IPS-11a (cell line): ENCODE data around the gene DPH5.

Experiments
- H3K4me3 ChIP-seq: one replicate; pipeline ENCODE4 v1.5.1; 2013; ENCODE audit warnings: low read depth, low read length, control low read depth

DPH5 gene

DNA sequence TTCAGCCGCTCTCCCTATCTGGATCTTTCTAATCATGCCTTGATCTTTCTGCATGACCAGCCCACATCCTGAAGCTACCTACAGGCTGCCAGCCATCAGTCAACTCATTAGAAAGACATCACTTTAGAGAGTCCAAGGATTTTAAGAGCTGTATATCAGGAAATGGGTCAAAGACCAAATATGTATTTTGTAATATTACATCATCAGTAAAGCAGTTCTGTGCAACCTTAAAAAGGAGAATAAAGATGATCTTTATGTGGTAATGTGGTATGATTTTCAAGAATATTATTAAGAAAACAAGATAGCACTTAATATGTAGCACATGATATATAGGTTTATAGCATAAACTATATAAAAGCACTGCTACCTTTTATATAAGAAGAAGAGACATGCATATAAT lies 82.1 kb downstream of the DPH5 start:
- H3K4me3 ChIP-seq: no peak overlapping the region

DNA sequence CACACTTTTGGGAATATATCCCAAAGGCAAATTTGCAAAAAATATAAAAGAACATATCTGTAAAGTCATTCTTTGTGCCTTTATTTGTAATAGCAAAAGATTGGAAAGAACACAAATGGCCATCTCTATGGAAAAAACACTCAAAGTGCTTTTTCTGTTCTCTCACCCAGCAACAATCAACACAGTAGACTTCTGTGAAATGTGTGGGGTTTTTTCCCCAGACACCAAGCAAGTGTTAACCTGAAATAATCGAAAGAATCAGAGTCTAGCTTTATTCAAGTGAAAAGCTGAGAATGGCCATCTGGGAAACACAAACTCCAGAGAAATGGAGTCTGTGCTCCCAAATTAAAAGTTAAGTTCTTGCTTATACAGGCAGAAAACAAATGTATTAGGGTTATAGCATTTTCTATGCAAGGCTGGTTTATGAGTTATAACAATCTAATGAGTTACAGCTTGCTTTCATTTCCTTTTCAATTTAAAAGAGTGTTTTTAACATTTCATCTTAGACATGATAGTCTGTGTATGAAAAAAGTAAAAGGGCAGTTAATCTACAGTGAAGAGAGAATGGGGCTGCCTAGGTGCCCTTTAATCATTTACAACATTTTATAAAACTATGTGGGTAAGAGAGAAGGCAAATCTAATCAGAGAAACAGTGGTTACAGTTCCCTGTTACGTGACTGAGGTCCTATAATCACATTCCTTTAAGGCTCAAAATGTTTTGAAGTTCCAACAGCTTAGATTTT lies 83.1 kb downstream of the DPH5 start:
- H3K4me3 ChIP-seq: no peak overlapping the region

DNA sequence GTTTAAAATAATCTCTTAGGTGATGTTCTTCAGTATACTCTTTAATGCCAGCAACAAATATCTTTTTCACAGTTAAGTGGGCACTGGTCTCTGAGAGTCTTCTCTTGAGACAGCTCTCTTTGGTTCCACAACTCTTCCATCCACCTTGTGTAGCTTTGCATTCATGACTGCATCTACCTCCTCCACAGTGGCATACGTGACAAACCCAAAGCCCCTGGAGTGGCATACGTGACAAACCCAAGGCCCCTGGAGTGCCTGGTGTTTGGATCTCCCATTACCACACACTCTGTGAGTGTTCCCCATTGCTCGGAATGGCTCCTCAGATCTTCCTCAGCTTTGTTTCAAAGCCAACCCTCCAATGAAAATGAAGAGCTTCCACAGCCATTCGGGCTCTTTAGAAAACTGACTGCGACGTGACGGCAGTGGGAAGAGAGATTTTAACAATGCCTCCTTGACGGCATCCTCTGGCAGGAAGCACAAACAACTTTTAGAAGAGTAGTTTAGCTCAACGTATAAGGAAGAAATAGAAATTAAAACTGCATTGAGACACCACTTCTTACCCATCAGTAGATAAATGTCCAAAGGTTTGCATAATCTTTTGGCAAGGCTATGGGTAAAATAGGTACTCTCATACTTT lies 83.9 kb downstream of the DPH5 start:
- H3K4me3 ChIP-seq: no peak overlapping the region

DNA sequence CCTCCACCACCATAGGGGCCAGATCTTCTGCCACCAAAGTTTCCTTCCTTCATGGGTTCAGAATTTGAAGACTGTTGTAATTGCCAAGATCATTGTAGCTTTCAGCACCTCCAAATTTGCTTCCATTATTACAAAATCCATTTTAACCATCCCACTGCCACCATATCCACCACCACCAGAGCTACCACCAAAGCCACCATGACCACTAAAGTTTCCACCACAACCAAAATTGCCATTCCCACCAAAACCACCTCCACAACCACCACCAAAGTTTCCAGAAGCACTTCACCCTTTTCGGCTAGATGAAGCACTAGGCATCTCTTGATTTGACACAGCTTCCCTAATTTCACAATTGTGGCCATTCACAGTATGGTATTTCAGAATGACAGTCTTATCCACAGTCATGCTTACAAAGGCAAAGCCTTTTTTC lies 84.5 kb downstream of the DPH5 start:
- no peak overlapping the region for H3K4me3 ChIP-seq
